Fibroblast of skin of scalp (primary cell): ENCODE data around the gene KCNIP4.
A peak's percentile ranks its signal among the peaks of the same experiment; 100 is the strongest.

Experiments
- DNase-seq: peaks from one replicate; pipeline ENCODE4 v3.0.0-alpha.2; 2013

The KCNIP4 gene

DNA sequence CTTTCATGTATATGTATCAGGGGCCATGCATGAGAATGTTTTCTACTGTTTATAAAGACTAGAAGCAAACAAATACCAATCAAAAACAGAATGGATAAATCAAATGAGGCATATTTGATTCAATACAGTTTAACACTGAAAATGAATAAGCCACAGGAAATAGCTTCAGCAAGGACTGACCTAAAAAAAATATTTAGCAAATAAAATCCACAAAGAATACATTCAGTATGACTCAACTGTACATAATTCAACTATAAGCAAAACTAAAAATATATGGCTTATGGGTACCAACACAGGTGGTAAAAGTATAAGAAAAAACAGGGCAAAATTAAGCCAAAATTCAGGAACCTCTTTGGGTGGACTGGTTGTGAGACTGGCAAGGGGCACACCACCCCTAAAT lies 112.9 kb downstream of the KCNIP4 start:
- DNase-seq, result no peak

DNA sequence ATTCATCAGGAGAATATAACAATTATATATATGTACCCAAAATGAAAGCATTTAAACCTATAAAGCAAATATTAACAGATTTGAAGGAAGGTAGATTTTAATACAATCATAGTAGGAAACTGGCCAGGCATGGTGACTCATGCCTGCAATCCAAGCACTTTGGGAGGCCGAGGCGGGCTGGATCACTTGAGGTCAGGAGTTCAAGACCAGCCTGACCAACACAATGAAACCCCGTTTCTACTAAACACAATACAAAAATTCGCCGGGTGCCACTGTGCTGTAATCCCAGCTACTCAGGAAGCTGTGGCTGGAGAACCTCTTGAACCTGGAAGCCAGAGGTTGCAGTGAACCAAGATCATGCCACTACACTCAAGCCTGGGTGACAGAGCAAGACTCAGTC lies 118.3 kb downstream of the KCNIP4 start:
- no peak for DNase-seq

DNA sequence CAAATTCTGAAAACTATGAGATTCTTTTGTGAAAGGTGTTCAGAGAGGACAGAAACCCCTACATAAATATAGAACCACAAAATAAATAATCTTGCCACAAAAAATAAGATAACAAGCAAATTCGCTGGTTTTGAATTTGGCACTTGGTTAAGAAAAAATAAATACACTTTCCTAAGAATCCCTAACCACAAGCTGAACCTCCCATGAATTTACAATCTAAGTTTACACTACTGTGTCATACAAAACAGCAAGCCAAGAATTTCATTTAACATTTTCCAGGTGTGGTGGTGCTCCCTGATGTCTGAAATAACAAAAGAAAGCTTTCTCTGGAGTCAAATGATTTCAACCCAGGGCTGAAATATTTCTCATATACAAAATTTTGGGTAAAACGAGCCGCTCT lies 121.0 kb downstream of the KCNIP4 start:
- peak; percentile 14 for DNase-seq

DNA sequence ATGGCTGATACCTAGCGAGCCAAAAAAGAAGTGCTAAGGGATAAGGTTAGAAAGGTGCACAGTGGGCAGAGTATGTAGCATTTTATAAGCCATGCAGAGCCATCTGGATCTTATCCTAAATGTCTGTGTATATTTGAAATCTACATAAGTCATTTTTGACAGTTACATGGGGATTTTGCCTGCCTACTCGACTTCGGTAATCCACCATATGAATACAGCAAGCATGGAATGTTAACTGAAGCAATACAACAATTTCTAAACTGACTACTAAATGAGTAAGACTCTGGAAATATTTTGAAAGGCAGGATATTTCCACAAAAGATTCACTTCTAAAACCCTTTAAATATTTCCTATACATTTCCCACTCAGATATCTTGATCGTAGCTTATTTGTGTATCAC lies 122.5 kb downstream of the KCNIP4 start:
- peak; percentile 37 for DNase-seq

DNA sequence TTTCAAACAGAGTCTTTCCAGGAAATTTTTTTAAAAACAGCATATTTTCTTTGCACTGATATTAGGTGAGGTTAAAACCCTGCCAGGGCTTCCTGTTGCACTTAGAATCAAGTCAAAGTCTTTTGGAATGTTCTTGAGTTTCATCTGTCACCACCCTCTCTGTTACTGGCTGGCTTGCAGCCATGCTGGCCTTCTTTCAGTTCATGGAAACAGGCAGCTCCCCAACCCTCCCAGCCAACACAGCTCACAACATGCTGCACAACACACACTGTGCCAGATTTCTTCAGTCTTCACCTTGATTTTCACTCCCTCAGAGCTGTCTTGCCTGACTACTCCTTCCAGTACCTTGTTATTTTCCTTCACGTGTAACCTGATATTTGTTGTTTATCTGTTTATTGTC lies 129.5 kb downstream of the KCNIP4 start:
- DNase-seq, result peak; percentile 29

DNA sequence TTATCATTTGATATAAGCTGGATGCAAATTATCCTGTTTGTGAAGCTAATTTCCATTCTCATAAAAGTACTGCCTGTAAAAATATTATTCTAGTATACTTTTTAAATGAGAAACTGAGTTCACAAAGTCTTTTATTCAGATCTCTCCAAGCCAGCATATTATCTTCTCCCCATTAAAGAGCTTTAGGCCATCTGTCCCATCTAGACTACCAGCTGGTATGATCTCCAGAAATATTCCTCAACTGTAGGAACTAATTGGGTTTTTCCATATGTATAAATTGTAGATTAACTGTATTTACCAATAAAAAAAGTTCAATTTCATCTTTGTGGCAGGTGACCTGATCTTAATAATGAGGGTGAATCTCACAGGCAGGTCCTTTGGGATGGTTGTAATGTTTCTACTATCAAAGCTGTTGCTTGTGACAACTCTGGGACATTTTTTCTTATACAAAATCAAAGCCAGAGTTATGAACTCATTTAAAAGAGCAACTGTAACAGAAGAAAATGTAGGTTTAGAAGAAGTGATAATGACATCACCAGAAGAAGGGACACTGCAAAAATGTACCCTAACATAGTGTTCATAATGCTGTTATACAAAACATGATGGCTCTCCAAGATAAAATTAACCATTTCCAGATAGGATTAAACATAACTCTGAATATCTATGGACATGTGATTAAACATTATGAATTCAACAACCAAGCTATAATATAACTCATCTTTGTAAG lies 132.8 kb downstream of the KCNIP4 start:
- DNase-seq, result no peak

DNA sequence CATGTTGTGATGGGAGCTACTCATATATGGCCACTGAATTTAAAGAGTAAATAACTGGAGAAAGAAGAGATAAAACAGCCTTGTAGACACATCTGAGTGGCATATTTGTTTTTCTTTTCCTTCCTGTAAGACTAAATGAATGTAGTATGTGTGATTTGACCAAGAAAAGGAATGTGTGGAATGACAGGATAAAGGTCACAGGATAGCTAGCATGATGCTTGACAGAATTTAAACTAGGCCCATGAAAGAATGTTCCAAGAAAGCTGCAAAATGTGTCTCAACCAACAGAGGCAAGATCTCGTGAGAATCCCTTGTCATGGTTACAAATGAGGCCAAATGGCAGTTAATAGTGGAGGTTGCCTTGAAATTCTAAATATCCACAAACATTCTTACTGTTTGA lies 137.0 kb downstream of the KCNIP4 start:
- peak; percentile 72 for DNase-seq

DNA sequence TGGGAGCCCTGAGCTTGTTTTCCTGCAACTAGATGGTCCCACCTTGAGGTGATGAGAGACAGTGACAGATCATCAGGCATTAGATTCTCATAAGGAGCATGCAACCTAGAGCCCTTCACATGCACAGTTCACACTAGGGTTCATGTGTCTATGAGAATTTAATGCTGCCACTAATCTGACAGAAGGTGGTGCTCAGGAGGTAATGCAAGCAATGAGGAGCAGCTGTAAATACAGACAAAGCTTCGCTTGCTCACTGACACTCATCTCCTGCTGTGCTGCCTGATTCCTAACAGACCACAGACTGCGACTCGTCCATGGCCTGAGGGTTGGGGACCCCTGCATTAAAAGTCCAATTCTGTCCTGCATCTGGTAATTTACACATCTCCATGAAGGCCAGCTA lies 141.6 kb downstream of the KCNIP4 start:
- DNase-seq, result peak; percentile 20

DNA sequence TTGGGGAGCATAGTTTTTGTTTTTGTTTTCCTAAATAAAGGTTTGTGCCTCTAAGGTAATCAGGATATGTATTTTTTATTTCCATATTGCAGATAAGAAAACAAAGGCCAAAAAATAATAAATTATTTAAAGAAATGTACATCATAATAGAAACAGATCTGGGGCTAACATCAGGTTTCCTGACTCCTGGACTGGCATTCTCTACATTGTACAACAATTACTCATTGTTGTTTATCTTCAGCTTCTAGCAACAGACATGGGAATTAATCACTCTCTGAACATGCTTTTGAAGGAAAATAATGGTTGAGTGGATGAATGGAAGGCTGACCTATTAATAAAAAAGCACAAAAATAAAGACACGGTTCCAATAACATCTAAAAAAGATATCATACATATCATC lies 146.2 kb downstream of the KCNIP4 start:
- DNase-seq, result peak; percentile 80

DNA sequence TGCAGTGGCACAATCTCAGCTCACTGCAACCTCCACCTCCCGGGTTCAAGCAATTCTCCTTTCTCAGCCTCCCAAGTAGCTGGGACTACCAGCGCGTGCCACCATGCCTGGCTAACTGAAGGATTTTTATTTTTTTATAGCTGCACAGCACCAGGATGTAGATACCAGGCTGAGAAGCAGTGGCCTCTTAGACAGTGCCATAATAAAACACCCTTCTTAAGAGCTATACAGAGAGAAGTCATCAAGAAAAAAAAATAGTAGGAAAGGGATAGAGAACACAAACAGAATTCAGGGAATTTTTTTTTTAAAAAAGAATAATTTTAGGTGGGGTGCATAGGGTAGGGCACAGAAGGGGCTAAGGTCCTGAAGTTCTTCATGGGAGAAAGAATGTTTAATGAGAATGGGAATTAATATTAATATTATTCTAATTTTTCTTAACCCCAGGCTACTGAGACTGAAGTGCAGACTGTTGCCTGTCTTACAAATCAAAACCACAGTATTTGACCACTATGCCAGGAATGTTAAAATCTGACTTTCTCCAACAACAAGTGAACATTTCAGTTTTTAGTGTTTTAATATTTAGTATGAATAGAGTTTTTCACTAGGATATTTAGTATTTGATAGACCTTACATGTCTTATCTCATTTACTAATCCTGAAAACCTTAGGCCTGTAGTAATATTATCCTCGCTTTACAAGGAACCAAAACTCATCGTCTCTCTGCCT lies 146.7 kb downstream of the KCNIP4 start:
- peak; percentile 56 for DNase-seq

DNA sequence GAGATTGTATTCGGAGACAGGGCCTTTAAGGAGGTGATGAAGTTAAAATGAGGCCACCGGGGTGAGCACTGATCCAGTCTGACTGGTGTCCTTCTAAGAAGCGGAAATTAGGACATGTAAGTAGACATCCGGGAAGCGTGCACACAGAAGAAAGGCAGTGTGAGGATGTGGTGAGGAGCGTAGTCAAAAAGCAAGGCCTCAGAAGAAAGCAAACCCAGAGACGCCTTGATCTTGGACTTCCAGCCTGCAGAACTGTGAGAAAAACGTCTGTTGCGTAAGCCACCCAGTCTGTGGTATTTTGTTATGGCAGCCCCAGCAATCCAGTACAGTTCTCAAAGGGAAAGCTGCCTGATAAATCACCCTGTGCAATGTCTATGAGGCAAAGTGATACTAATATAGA lies 153.5 kb downstream of the KCNIP4 start:
- DNase-seq, result peak; percentile 50

DNA sequence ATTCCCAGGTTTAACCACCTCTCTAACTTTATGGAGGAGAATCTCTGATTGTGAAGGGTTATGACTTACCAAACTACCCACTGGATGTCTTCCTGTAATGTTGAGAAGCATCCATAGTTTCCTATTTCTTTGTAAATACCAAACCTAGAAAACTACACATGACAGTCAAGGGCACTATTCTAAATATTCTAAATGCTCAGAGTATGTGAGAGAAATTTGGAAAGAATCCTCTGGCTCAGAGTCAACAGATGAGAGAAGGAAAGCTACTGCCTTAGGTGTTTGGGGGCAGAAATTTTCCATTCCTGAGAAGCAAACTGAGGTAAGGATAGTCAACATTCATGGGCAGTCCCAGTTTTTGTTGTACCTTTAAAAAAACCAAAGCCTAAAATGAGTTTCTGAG lies 155.8 kb downstream of the KCNIP4 start:
- peak; percentile 41 for DNase-seq

DNA sequence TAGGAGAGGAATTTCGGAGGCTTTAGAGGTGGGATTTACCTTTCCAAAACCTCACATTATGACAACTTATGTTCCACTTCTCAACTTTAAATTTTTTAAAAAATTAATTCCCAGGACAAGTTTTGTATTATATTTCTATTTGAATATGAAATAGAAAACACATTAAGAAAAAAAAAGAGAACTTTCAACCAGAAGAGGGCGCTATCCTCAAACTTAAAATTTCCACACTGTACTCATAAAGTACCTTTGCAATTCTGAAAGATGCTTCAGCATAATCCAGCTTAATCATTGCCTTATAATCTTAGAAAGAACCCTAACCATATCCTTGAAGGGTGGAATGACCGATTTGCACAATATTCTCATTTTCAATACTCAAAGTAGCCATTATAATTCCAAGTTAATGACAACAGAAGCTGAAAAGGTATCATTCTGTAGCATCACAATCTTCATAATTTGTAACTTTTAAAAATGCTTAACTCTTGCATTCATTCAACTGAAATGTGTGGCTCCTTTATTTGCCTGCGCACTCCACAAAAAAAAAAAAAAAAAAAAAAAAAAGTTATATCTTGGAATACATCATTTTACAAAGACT lies 158.0 kb downstream of the KCNIP4 start:
- DNase-seq, result peak; percentile 53

DNA sequence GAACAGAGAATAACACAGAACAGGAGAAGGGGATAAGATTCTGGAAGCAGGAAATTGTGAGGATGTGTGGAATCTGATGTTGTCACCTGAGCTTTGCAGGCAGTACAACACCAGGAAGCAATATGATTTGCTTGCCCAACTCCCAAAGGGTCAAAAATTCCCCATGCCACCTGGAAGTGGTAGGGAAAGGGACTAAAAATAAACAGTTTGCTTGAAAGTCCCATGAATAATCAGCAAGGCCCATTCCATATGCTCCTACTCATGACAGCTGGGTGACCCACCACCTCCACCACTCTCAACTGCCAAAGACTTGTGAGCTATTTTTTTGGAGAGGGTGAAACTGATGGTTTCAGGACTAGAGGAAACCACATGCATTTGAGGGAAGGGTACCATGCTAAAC lies 168.4 kb downstream of the KCNIP4 start:
- no peak for DNase-seq

DNA sequence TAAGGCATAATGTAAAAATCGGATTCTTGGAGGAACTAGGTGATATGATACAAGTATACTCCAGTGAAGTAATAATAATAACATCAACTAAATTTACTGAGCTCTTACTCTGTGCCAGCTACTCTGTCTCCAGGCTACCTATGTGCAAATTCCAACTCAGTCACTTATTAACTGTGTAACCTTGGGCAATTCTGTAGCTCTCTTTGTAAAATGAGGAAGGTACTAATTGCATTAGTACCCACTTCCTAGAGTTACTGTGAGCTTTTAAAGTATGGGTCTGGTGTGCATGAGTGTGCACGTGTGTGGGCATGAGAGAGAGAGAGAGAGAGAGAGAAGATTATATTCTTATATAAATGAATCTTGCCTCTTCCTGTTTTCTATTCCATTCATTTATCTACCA lies 169.9 kb downstream of the KCNIP4 start:
- DNase-seq, result no peak

DNA sequence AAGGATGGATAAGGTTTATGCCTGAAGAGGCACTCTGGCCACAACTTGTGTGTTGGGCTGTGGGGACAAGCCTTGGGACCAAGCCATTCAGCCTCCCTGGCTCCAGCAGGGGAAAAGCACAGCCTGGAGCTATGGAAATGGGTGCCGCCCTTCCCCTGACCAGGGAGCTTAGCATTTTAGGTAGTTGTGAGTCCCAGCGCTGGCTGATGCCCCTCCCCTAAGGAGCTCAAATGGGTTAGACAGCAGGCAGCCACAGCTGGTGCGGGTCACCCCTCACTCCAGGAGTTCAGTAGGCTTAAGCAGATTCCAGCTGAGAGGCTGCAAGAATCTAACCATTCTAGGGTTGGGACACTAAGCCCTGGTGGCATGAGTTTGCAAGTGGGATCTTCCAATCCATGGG lies 172.9 kb downstream of the KCNIP4 start:
- DNase-seq, result no peak

DNA sequence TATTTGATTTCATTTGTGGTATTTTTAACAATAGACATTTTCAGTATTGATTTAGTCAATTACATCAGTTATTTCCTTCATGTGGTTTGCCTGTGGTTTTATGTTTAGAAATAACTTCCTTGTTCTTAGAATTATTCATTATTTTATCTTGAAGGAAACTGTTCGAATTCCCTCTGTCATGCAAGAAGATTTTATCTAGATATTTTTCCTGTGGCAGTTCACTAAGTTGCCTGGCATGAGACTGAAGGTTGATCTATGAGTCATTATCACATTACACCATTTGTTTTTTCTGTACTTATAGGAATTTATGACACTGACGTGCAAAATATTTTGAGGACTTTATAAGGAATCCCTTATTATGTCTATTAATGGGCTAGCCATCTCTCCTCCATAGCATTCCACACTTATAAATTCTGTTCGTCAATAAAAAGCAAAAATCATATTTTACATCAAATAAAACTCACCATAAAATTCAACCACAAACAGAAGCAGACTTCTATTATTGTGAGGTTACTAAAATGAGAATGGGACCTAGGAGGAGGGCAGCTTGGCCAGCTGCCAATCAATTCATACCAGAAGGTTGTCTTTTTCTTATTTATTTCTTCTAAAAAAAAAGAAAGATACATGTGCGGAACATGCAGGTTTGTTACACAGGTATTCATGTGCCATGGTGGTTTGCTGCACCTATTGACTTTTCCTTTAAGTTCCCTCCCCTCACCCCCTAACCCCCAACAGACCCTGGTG lies 179.0 kb downstream of the KCNIP4 start:
- peak; percentile 68 for DNase-seq

DNA sequence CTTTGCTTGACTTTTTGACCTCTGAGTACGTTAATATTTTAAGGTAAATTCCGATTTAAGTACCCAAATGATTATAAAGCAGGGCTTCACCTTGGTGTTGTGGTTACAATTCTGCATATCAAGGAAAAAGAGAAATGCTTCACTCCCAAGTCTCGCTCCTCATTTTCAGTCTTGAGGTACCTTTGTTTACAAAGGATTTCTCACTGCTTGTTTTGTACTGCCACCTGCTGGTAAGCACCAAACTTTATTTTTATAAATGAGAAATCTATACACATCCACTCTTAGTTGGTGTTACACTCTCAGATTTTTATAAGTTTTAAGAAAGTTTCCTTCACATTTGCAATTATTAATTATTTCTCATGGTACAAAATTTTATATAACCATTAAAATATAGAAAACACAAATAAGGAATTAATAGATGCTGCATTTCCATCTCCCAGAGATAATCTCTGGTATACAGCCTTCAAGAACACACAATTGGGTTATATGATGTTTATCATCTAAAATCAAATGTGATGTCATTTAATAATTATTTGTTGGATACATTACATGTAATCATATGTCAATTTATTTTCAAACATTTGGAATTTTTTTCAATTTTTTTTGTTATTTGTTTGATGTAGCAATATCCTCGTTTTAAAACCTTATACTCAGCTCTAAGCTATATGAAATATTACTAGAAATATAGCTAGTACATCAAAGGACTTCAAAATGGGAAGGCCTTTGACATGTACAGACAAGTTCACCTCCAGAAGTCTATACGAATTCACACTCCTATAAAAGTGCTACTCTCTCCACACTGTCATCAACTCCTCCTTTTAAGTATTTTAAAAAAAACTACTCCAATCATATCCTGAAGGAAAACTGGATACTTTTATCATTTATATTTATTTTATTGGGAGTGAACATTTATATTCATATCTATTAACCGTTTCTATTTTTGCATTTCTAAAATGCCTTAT lies 179.9 kb downstream of the KCNIP4 start:
- peak; percentile 43 for DNase-seq

DNA sequence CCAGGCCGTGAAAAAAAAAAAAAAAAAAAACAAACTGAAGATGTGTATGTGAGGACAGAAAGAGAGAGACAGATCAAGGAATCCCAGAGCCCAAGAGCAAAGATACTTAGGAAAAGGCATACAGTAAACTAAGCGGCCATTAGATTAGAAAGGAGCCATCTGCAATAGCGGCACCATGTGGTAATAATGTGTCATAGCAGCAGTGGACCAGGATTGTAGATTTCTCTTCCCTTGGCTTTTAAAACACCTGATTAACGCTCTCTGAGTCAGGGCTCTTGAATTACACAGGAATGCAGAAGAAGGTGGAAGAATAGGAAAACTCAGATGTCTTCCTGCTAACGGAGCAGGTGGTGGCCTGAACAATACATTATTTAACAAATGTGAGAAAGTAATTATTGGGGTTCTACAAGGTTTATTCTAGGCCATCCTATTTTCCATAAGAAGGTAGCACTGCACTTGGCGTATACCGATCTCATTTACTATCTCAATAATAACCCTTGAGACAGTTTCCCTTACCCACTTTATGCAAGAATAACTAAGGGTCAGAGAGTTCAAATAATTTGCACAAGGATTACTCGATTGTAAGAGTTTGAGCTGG lies 182.7 kb downstream of the KCNIP4 start:
- DNase-seq, result peak; percentile 37

DNA sequence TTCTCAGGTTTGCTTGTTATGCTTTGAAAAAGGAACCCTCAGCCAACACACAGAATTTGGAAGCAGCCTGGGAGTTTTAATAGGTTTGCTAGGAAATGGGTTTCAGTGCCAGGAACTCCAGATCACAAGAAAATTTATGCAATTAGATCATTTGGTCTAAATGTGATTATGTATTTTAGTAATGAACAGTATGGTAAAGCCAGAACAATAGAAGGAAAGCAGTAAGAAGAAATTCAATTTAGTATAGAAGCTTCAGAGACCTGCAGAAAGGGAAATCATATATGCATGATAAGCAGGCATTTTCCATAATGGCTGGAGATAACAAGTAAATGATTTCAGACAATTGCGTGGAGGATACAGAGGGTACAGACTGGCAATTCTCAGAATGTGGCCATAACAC lies 184.7 kb downstream of the KCNIP4 start:
- DNase-seq, result no peak

DNA sequence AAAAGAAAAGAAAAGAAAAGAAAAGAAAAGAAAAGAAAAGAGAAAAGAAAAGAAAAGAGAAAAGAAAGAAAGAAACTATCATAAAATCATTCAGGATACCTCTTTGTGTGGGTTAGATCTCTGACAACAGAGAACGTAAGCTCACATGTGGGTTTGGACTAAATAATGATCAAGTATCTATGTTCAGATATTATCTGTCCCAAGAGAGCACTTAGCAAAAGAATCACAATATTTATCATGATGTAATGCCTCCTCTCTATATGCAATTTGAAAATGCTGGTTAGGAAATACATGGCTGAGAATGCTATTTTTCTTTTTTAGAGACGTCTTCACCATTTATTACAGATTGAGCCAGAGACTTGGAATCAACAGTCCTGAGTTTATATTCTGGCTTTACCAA lies 191.3 kb downstream of the KCNIP4 start:
- DNase-seq, result no peak
